GM12878 (cell line): ENCODE measurements around the gene FXYD4. TPM values are rescaled to one million over a fixed set of nuclear protein-coding genes. Genes with fewer than 3 reads are reported as not detected.

Experiments used
- ATAC-seq: fragments of 200-7000 bp; cut with Tn5 transposase; 3 replicates; pipeline ENCODE4 v1.9.1; 2020; ENCODE audit warnings: mild to moderate bottlenecking, moderate library complexity
- BruUV-seq: library from RNA; stranded (reverse); fragments of 400-500 nt; replicated peaks from 2 replicates; lab custom pipeline; 2021; lab: Mats Ljungman, UMichigan
- CTCF ChIA-PET: fragments of 300-600 bp; sonication (Branson Sonifier 250); formaldehyde crosslinking; extraction: SDS; loops from one replicate; lab custom pipeline; 2021; ENCODE audit warnings: inconsistent platforms; lab: Yijun Ruan, JAX
- POLR2A ChIA-PET: fragments of 350-600 bp; formaldehyde crosslinking; extraction: SDS; loops from one replicate; lab custom pipeline; 2021; ENCODE audit warnings: inconsistent platforms; lab: Charles Lee
- RAD21 ChIA-PET: fragments of 300-600 bp; sonication (Branson Sonifier 250); formaldehyde crosslinking; loops from one replicate; lab custom pipeline; 2023; ENCODE audit warnings: antibody characterized with exemption; ENCODE audit not compliant: unreplicated experiment; lab: Charles Lee
- SMC1A ChIA-PET: fragments of 300-600 bp; sonication (Branson Sonifier 250); formaldehyde crosslinking; loops from one replicate; lab custom pipeline; 2023; ENCODE audit not compliant: unreplicated experiment, uncharacterized antibody; lab: Charles Lee
- DNase-seq: peaks from one replicate; pipeline ENCODE4 v3.0.0-alpha.2; 2011; ENCODE audit warnings: low read depth, low spot score
- FAIRE-seq: peaks from 3 replicates; lab custom pipeline; 2011; peaks lifted over from hg19 to GRCh38; lab: Jason Lieb, UNC
- H2AFZ ChIP-seq: 2 replicates; pipeline ENCODE4 v1.6.0; 2011; ENCODE audit warnings: low read depth, low read length, control low read depth; ENCODE audit not compliant: control insufficient read depth
- H3K27ac ChIP-seq: 2 replicates; pipeline ENCODE4 v1.5.1; 2011; ENCODE audit warnings: control low read depth; ENCODE audit not compliant: control insufficient read depth, insufficient read depth
- H3K27me3 ChIP-seq, 2 experiments: replicated peaks in 1 of 2; 2 replicates each; pipeline versions ENCODE4 v1.6.0 to v1.6.1; 2011; ENCODE audit warnings: low read length in 1 of 2; ENCODE audit not compliant: control insufficient read depth in 2 of 2, insufficient read depth in 2 of 2
- H3K36me3 ChIP-seq, 2 experiments: 2 replicates each; pipeline ENCODE4 v1.5.1; 2011; ENCODE audit warnings: low read length in 1 of 2; ENCODE audit not compliant: control insufficient read depth in 2 of 2, insufficient read depth in 2 of 2
- H3K4me1 ChIP-seq: 2 replicates; pipeline ENCODE4 v1.6.1; 2011; ENCODE audit warnings: mild to moderate bottlenecking, low read length, moderate library complexity, mixed read lengths; ENCODE audit not compliant: control insufficient read depth, insufficient read depth
- H3K4me2 ChIP-seq: 2 replicates; pipeline ENCODE4 v1.6.0; 2011; ENCODE audit warnings: control low read depth; ENCODE audit not compliant: control insufficient read depth, insufficient read depth
- H3K4me3 ChIP-seq: fragments of 200-600 bp; sonication (generic); 2 replicates; pipeline ENCODE4 v1.5.1; 2016
- H3K79me2 ChIP-seq: 2 replicates; pipeline ENCODE4 v1.6.0; 2011; ENCODE audit warnings: low read length; ENCODE audit not compliant: control insufficient read depth, insufficient read depth
- H3K9ac ChIP-seq: 2 replicates; pipeline ENCODE4 v1.8.0; 2011; ENCODE audit warnings: low read length, control low read depth, mixed read lengths; ENCODE audit not compliant: control insufficient read depth, insufficient read depth
- H3K9me3 ChIP-seq: replicated peaks from 3 replicates; pipeline ENCODE4 v1.5.1; 2011; ENCODE audit warnings: mild to moderate bottlenecking, low read length; ENCODE audit not compliant: control insufficient read depth, insufficient read depth
- H4K20me1 ChIP-seq: 2 replicates; pipeline ENCODE4 v1.6.0; 2011; ENCODE audit not compliant: control insufficient read depth, insufficient read depth
- BACH1 ChIP-seq: fragments of 450-650 bp; IDR thresholded peaks from 2 replicates; pipeline ENCODE4 v1.6.1; 2017; ENCODE audit warnings: mild to moderate bottlenecking, borderline replicate concordance
- E2F8 ChIP-seq: fragments of 450-650 bp; IDR thresholded peaks from 2 replicates; pipeline ENCODE4 v1.6.1; 2018; ENCODE audit warnings: mild to moderate bottlenecking, low read depth, moderate library complexity; ENCODE audit not compliant: partially characterized antibody
- IRF3 ChIP-seq: fragments of 450-650 bp; IDR thresholded peaks from 2 replicates; pipeline ENCODE4 v1.6.1; 2014; ENCODE audit warnings: mild to moderate bottlenecking
- IRF4 ChIP-seq: IDR thresholded peaks from 2 replicates; pipeline ENCODE4 v1.6.1; 2011; ENCODE audit warnings: low read depth, low read length
- MTA2 ChIP-seq: fragments of 450-650 bp; IDR thresholded peaks from 2 replicates; pipeline ENCODE4 v1.6.1; 2016; ENCODE audit warnings: low read depth, mild to moderate bottlenecking, moderate library complexity
- NR2C1 ChIP-seq: fragments of 450-650 bp; IDR thresholded peaks from 2 replicates; pipeline ENCODE4 v1.6.1; 2017; ENCODE audit warnings: antibody characterized with exemption, mild to moderate bottlenecking, moderate library complexity
- SKIL ChIP-seq: fragments of 450-650 bp; IDR thresholded peaks from 2 replicates; pipeline ENCODE4 v1.6.1; 2017; ENCODE audit warnings: mild to moderate bottlenecking, low read depth, inconsistent platforms; ENCODE audit not compliant: poor library complexity, severe bottlenecking
- SMAD5 ChIP-seq: IDR thresholded peaks from 2 replicates; pipeline ENCODE4 v1.6.1; 2016; ENCODE audit warnings: antibody characterized with exemption, low read depth
- WGBS: methylation state at CpG from one replicate; pipeline ENCODE4 v1.1.6; 2016; ENCODE audit warnings: low lambda C conversion rate; ENCODE audit not compliant: insufficient replicate concordance, insufficient coverage; ENCODE audit errors: missing lambda C conversion rate; 5-methylcytosine and 5-hydroxymethylcytosine counted together
- in situ Hi-C: fragments of 300-500 bp; cut with MboI; formaldehyde crosslinking; loops from 9 replicates; pipeline ENCODE4 v1.14.3; 2018; ENCODE audit warnings: mixed read lengths
- intact Hi-C: fragments of 100-400 bp; cut with micrococcal nuclease; formaldehyde crosslinking; loops from one replicate; pipeline ENCODE4 v1.14.2; 2022; ENCODE audit not compliant: unreplicated experiment
- polyA plus RNA-seq, 11 experiments: library from polyadenylated mRNA; depleted of rRNA in 4 of 11; unstranded in 6 of 11; stranded (reverse) in 5 of 11; fragments of >200 nt; fragmentation: Nextera tagmentation in 4 of 11; fragmentation: Illumina TruSeq in 1 of 11; extraction: Ambion mirVana in 4 of 11; extraction: Trizol in 1 of 11; gene quantifications; 1 replicate in 1 of 11; 2 replicates in 10 of 11; pipeline versions ENCODE4 v1.2.1 to v1.2.3, GENCODE V29; 2011 to 2016; ENCODE audit warnings: inconsistent platforms in 2 of 11, missing spikeins in 2 of 11, low read depth in 1 of 11
- total RNA-seq, 4 experiments: library from RNA; depleted of rRNA in 3 of 4; stranded (reverse); fragments of >200 nt in 3 of 4; fragmentation: Illumina TruSeq in 1 of 4; extraction: Trizol in 1 of 4; gene quantifications; 2 replicates each; pipeline versions ENCODE4 v1.2.1 to v1.2.3, GENCODE V29; 2013 to 2021
- TF ChIP-seq, protein P1 (sequence below): fragments of 450-650 bp; IDR thresholded peaks from 2 replicates; pipeline ENCODE4 v1.6.1; 2017; ENCODE audit warnings: mild to moderate bottlenecking
- TF ChIP-seq, protein P2 (sequence below): fragments of 450-650 bp; IDR thresholded peaks from 2 replicates; pipeline ENCODE4 v1.6.1; 2017; ENCODE audit warnings: mild to moderate bottlenecking, moderate library complexity

FXYD4 gene
- total and polyA plus RNA-seq, 10 of the 15 experiments (the other 5 are each of a cell fraction or from before 2014, with no cell fraction given), result not detected

DNA sequence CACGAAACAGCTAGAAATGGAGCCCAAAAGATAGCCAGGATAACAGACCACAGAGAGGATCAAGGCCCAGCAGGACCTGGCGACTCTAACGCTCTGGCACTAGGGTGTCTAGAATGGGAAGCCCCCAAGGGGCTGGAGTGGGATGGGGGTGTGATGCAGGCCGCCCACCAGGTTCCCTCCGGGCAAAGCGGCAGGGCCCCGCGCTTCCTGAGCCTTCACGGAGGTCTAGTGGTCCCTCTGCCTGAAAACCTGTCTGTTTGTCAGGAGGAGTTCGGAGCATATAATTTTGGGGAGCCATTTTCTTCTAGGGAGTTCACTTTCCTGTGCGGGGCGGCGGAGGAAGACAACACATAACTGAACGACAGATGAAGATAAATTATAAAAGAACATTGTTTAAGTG is 48.2 kb upstream of the FXYD4 start (continued):
- TF ChIP-seq IRF4 (no peak), SMAD5 (no peak), NR2C1 (no peak), IRF3 (no peak), MTA2 (no peak)
- TF ChIP-seq, all 136 proteins: peak for 0

- DNase-seq (no peak), FAIRE-seq (no peak), ATAC-seq (no peak)
- H3K4me3 ChIP-seq, result no peak overlapping the region
- no peak overlapping the region for H2AFZ ChIP-seq
- H4K20me1 ChIP-seq, result no peaks in the 10 kb centered on the region
- in situ Hi-C loops (no loop called here), intact Hi-C loops (no loop called here)
- no peaks in the 10 kb centered on the region for H3K36me3 ChIP-seq
- H3K27ac ChIP-seq, result no peak overlapping the region
- H3K4me1 ChIP-seq, result no peaks in the 10 kb centered on the region
- H3K4me2 ChIP-seq, result no peak overlapping the region
- ChIA-PET POLR2A (no interaction called here), RAD21 (no interaction called here), SMC1A (no interaction called here), CTCF (interaction anchor here (0.7 kb wide), 1 partner anchor 269 kb away, joined by 4 read pairs; no protein-coding TSS in a partner anchor)
- no peaks in the 10 kb centered on the region for H3K9me3 ChIP-seq
- H3K9ac ChIP-seq, result no peak overlapping the region
- H3K27me3 ChIP-seq, result no peaks in the 10 kb centered on the region; a peak in 3 of 4 replicates
- 64% methylated on average over 3 of the region's 3 CpGs for WGBS
- no TSS peak for BruUV-seq
- no peaks in the 10 kb centered on the region for H3K79me2 ChIP-seq
- TF ChIP-seq, protein P1, sequence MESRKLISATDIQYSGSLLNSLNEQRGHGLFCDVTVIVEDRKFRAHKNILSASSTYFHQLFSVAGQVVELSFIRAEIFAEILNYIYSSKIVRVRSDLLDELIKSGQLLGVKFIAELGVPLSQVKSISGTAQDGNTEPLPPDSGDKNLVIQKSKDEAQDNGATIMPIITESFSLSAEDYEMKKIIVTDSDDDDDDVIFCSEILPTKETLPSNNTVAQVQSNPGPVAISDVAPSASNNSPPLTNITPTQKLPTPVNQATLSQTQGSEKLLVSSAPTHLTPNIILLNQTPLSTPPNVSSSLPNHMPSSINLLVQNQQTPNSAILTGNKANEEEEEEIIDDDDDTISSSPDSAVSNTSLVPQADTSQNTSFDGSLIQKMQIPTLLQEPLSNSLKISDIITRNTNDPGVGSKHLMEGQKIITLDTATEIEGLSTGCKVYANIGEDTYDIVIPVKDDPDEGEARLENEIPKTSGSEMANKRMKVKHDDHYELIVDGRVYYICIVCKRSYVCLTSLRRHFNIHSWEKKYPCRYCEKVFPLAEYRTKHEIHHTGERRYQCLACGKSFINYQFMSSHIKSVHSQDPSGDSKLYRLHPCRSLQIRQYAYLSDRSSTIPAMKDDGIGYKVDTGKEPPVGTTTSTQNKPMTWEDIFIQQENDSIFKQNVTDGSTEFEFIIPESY, result no peak
- TF ChIP-seq SKIL (no peak), BACH1 (no peak), E2F8 (no peak)
- TF ChIP-seq, protein P2, sequence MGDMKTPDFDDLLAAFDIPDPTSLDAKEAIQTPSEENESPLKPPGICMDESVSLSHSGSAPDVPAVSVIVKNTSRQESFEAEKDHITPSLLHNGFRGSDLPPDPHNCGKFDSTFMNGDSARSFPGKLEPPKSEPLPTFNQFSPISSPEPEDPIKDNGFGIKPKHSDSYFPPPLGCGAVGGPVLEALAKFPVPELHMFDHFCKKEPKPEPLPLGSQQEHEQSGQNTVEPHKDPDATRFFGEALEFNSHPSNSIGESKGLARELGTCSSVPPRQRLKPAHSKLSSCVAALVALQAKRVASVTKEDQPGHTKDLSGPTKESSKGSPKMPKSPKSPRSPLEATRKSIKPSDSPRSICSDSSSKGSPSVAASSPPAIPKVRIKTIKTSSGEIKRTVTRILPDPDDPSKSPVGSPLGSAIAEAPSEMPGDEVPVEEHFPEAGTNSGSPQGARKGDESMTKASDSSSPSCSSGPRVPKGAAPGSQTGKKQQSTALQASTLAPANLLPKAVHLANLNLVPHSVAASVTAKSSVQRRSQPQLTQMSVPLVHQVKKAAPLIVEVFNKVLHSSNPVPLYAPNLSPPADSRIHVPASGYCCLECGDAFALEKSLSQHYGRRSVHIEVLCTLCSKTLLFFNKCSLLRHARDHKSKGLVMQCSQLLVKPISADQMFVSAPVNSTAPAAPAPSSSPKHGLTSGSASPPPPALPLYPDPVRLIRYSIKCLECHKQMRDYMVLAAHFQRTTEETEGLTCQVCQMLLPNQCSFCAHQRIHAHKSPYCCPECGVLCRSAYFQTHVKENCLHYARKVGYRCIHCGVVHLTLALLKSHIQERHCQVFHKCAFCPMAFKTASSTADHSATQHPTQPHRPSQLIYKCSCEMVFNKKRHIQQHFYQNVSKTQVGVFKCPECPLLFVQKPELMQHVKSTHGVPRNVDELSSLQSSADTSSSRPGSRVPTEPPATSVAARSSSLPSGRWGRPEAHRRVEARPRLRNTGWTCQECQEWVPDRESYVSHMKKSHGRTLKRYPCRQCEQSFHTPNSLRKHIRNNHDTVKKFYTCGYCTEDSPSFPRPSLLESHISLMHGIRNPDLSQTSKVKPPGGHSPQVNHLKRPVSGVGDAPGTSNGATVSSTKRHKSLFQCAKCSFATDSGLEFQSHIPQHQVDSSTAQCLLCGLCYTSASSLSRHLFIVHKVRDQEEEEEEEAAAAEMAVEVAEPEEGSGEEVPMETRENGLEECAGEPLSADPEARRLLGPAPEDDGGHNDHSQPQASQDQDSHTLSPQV, result no peak
Measured at GRCh38 chr10:43324876-43325275, 46.6 kb upstream of the FXYD4 start.
